LHCN-M2 (cell line): Measurements from ENCODE around the gene RSPH1. TPM values are rescaled to one million over a fixed set of nuclear protein-coding genes. Genes with fewer than 3 reads are reported as not detected.

Experiments
- DNase-seq: peaks from one replicate; pipeline ENCODE4 v3.0.0-alpha.2; 2012; ENCODE audit warnings: low read depth
- total RNA-seq: library from RNA; depleted of rRNA; stranded (reverse); fragments of >200 nt; gene quantifications from 2 replicates; pipeline ENCODE4 v1.2.3, GENCODE V29; 2014

RSPH1 gene
- total RNA-seq, 1 experiment from 2014 or later, result not detected

- peak; percentile 32 for DNase-seq
These were observed 36.6 kb upstream of the RSPH1 start for GRCh38 chr21:42532466-42533181.

- no peak for DNase-seq
These were observed 35.7 kb upstream of the RSPH1 start for GRCh38 chr21:42531771-42532170.

- DNase-seq, result no peak
These were observed 34.1 kb upstream of the RSPH1 start for GRCh38 chr21:42530167-42530518.

GRCh38 chr21:42527489-42528158 lies 31.6 kb upstream of the RSPH1 start:
- DNase-seq, result no peak

GRCh38 chr21:42527127-42527488 lies 31.1 kb upstream of the RSPH1 start:
- DNase-seq, result no peak

- no peak for DNase-seq
These were observed 30.3 kb upstream of the RSPH1 start for GRCh38 chr21:42526379-42526727.

GRCh38 chr21:42525676-42526378 lies 29.8 kb upstream of the RSPH1 start:
- no peak for DNase-seq

- DNase-seq, result no peak
These were observed 29.1 kb upstream of the RSPH1 start for GRCh38 chr21:42525029-42525581.

- DNase-seq, result no peak
These were observed 28.5 kb upstream of the RSPH1 start for GRCh38 chr21:42524341-42525028.

GRCh38 chr21:42523941-42524340 lies 27.9 kb upstream of the RSPH1 start:
- no peak for DNase-seq

GRCh38 chr21:42523211-42523610 lies 27.2 kb upstream of the RSPH1 start:
- DNase-seq, result no peak

GRCh38 chr21:42522771-42523170 lies 26.7 kb upstream of the RSPH1 start:
- DNase-seq, result no peak

- DNase-seq, result no peak
These were observed 26.2 kb upstream of the RSPH1 start for GRCh38 chr21:42522271-42522670.

GRCh38 chr21:42521805-42522204 lies 25.8 kb upstream of the RSPH1 start:
- no peak for DNase-seq

GRCh38 chr21:42521384-42521783 lies 25.4 kb upstream of the RSPH1 start:
- DNase-seq, result no peak

GRCh38 chr21:42520628-42521253 lies 24.7 kb upstream of the RSPH1 start:
- no peak for DNase-seq

- no peak for DNase-seq
These were observed 22.6 kb upstream of the RSPH1 start for GRCh38 chr21:42518626-42519025.

GRCh38 chr21:42518215-42518614 lies 22.2 kb upstream of the RSPH1 start:
- peak; percentile 57 for DNase-seq

- no peak for DNase-seq
These were observed 19.9 kb upstream of the RSPH1 start for GRCh38 chr21:42515708-42516502.

GRCh38 chr21:42514883-42515228 lies 18.8 kb upstream of the RSPH1 start:
- no peak for DNase-seq
